Keratinocyte (primary cell): Measurements from ENCODE around the gene DIO3. TPM values are rescaled to one million over a fixed set of nuclear protein-coding genes. Genes with fewer than 3 reads are reported as not detected.

Source experiments
- DNase-seq: peaks from one replicate; pipeline ENCODE4 v3.0.0-alpha.2; 2011; ENCODE audit warnings: low read depth, missing footprints, low spot score
- FAIRE-seq: peaks from 2 replicates; lab custom pipeline; 2011; peaks lifted over from hg19 to GRCh38; lab: Jason Lieb, UNC
- H2AFZ ChIP-seq: 2 replicates; pipeline ENCODE4 v1.6.0; 2012; ENCODE audit warnings: low read length, control low read depth, inconsistent platforms; ENCODE audit not compliant: control insufficient read depth
- H3K27ac ChIP-seq: 2 replicates; pipeline ENCODE4 v1.5.1; 2011; ENCODE audit warnings: low read length; ENCODE audit not compliant: control insufficient read depth, insufficient read depth
- H3K27me3 ChIP-seq: 3 replicates; pipeline ENCODE4 v1.6.0; 2011; ENCODE audit warnings: low read length; ENCODE audit not compliant: control insufficient read depth, insufficient read depth; ENCODE audit errors: extremely low read depth
- H3K36me3 ChIP-seq, 2 experiments: 2 replicates in 1 of 2; 3 replicates in 1 of 2; pipeline ENCODE4 v1.5.1; 2011; ENCODE audit warnings: low read length in 2 of 2, mild to moderate bottlenecking in 1 of 2; ENCODE audit not compliant: control insufficient read depth in 2 of 2, insufficient read depth in 2 of 2; ENCODE audit errors: extremely low read depth in 1 of 2
- H3K4me1 ChIP-seq: 3 replicates; pipeline ENCODE4 v1.5.1; 2011; ENCODE audit warnings: low read length; ENCODE audit not compliant: control insufficient read depth, insufficient read depth; ENCODE audit errors: extremely low read depth
- H3K4me2 ChIP-seq: 3 replicates; pipeline ENCODE4 v1.6.0; 2011; ENCODE audit warnings: low read depth, low read length; ENCODE audit not compliant: control insufficient read depth, insufficient read depth; ENCODE audit errors: extremely low read depth
- H3K4me3 ChIP-seq, 3 experiments: fragments of 200-600 bp in 1 of 3; sonication (generic) in 1 of 3; 2 replicates in 2 of 3; 3 replicates in 1 of 3; pipeline ENCODE4 v1.5.1; 2011 to 2016; ENCODE audit warnings: low read length in 3 of 3, mild to moderate bottlenecking in 3 of 3, control low read depth in 2 of 3, inconsistent platforms in 1 of 3, low read depth in 1 of 3, mixed read lengths in 1 of 3, mixed run types in 1 of 3, moderate library complexity in 1 of 3; ENCODE audit not compliant: control insufficient read depth in 2 of 3, insufficient read depth in 2 of 3; ENCODE audit errors: extremely low read depth in 1 of 3
- H3K79me2 ChIP-seq: 2 replicates; pipeline ENCODE4 v1.6.0; 2012; ENCODE audit warnings: low read length; ENCODE audit not compliant: control insufficient read depth, insufficient read depth
- H3K9ac ChIP-seq: 3 replicates; pipeline ENCODE4 v1.6.0; 2011; ENCODE audit warnings: low read length; ENCODE audit not compliant: control insufficient read depth, insufficient read depth; ENCODE audit errors: extremely low read depth
- H3K9me1 ChIP-seq: 3 replicates; pipeline ENCODE4 v1.6.0; 2011; ENCODE audit warnings: low read length; ENCODE audit not compliant: control insufficient read depth, insufficient read depth; ENCODE audit errors: extremely low read depth
- H3K9me3 ChIP-seq: 2 replicates; pipeline ENCODE4 v1.5.1; 2012; ENCODE audit warnings: low read depth, low read length; ENCODE audit not compliant: control insufficient read depth
- H4K20me1 ChIP-seq: 3 replicates; pipeline ENCODE4 v1.6.0; 2011; ENCODE audit warnings: low read length; ENCODE audit not compliant: control insufficient read depth, insufficient read depth; ENCODE audit errors: extremely low read depth
- EZH2 ChIP-seq: IDR thresholded peaks from one replicate; pipeline ENCODE4 v1.6.1; 2012; ENCODE audit warnings: inconsistent platforms, mild to moderate bottlenecking, low read length, moderate library complexity
- dilution Hi-C: fragments of 300-500 bp; cut with MboI; formaldehyde crosslinking; loops from one replicate; pipeline ENCODE4 v1.7.0; 2020; ENCODE audit warnings: low sequenced_read_pairs; ENCODE audit not compliant: extremely low pct_ligation_motif_present
- polyA plus RNA-seq, 5 experiments: library from polyadenylated mRNA; depleted of rRNA in 3 of 5; stranded (reverse) in 3 of 5; stranded (forward) in 1 of 5; unstranded in 1 of 5; fragments of >200 nt; gene quantifications; 1 replicate in 1 of 5; 2 replicates in 3 of 5; 3 replicates in 1 of 5; pipeline versions ENCODE4 v1.2.1 to v1.2.3, GENCODE V29; 2011 to 2012; ENCODE audit warnings: missing spikeins in 2 of 5, low read depth in 1 of 5, low replicate concordance in 1 of 5
- TF ChIP-seq, protein P1 (sequence below), 3 experiments: IDR thresholded peaks in 1 of 3; conservative IDR thresholded peaks in 1 of 3; optimal IDR thresholded peaks in 1 of 3; 2 replicates in 2 of 3; 3 replicates in 1 of 3; pipeline versions ENCODE3 to v1.5.1; 2011; ENCODE audit warnings: low read length in 3 of 3, mild to moderate bottlenecking in 3 of 3, moderate library complexity in 2 of 3, control low read depth in 1 of 3, inconsistent platforms in 1 of 3; ENCODE audit not compliant: insufficient read depth in 2 of 3; ENCODE audit errors: extremely low read depth in 1 of 3

The DIO3 gene
- polyA plus RNA-seq, 1 donor (not counting 4 experiments of a cell fraction or from before 2014, with no cell fraction given), result not detected

GRCh38 chr14:101590616-101591015, 29.3 kb downstream of the DIO3 start:
- no peaks in the 10 kb centered on the region for H3K9me3 ChIP-seq
- H2AFZ ChIP-seq, result no peak overlapping the region
- H4K20me1 ChIP-seq, result no peaks in the 10 kb centered on the region
- dilution Hi-C loops, result no loop called here
- H3K4me3 ChIP-seq, result no peak overlapping the region
- TF ChIP-seq EZH2, result no peak
- TF ChIP-seq, protein P1, sequence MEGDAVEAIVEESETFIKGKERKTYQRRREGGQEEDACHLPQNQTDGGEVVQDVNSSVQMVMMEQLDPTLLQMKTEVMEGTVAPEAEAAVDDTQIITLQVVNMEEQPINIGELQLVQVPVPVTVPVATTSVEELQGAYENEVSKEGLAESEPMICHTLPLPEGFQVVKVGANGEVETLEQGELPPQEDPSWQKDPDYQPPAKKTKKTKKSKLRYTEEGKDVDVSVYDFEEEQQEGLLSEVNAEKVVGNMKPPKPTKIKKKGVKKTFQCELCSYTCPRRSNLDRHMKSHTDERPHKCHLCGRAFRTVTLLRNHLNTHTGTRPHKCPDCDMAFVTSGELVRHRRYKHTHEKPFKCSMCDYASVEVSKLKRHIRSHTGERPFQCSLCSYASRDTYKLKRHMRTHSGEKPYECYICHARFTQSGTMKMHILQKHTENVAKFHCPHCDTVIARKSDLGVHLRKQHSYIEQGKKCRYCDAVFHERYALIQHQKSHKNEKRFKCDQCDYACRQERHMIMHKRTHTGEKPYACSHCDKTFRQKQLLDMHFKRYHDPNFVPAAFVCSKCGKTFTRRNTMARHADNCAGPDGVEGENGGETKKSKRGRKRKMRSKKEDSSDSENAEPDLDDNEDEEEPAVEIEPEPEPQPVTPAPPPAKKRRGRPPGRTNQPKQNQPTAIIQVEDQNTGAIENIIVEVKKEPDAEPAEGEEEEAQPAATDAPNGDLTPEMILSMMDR (optimal IDR thresholded peaks at IDR 0.05 in 1 of 3, IDR thresholded peaks at IDR 0.05 in 1 of 3, conservative IDR thresholded peaks at IDR 0.05 in 1 of 3; ENCODE audit: extremely low read depth in 1 of 3, insufficient read depth in 2 of 3, low read length in 3 of 3), result no peak
- no peak overlapping the region for H3K27ac ChIP-seq
- H3K9ac ChIP-seq, result no peak overlapping the region
- no peaks in the 10 kb centered on the region for H3K36me3 ChIP-seq
- FAIRE-seq (no peak), DNase-seq (no peak)
- no peak overlapping the region for H3K4me2 ChIP-seq
- no peaks in the 10 kb centered on the region for H3K4me1 ChIP-seq
- H3K9me1 ChIP-seq, result no peaks in the 10 kb centered on the region
- H3K27me3 ChIP-seq, result no peaks in the 10 kb centered on the region
- no peaks in the 10 kb centered on the region for H3K79me2 ChIP-seq

- Histone ChIP-seq H3K4me1 (no peaks in the 10 kb centered on the region), H3K27me3 (no peaks in the 10 kb centered on the region), H2AFZ (no peak overlapping the region), H3K9me1 (no peaks in the 10 kb centered on the region), H3K27ac (no peak overlapping the region), H3K9ac (no peak overlapping the region), H4K20me1 (no peaks in the 10 kb centered on the region), H3K4me2 (no peak overlapping the region), H3K4me3 (no peak overlapping the region), H3K79me2 (no peaks in the 10 kb centered on the region), H3K36me3 (no peaks in the 10 kb centered on the region), H3K9me3 (no peaks in the 10 kb centered on the region)
- dilution Hi-C loops, result no loop called here
- no peak for TF ChIP-seq EZH2
- TF ChIP-seq, protein P1 (optimal IDR thresholded peaks at IDR 0.05 in 1 of 3, IDR thresholded peaks at IDR 0.05 in 1 of 3, conservative IDR thresholded peaks at IDR 0.05 in 1 of 3; ENCODE audit: extremely low read depth in 1 of 3, insufficient read depth in 2 of 3, low read length in 3 of 3), result no peak
- FAIRE-seq, result no peak
- DNase-seq, result no peak
Measured at GRCh38 chr14:101591121-101591520, 29.8 kb downstream of the DIO3 start.
